Measurements from ENCODE around the gene SYCE3.

DNA sequence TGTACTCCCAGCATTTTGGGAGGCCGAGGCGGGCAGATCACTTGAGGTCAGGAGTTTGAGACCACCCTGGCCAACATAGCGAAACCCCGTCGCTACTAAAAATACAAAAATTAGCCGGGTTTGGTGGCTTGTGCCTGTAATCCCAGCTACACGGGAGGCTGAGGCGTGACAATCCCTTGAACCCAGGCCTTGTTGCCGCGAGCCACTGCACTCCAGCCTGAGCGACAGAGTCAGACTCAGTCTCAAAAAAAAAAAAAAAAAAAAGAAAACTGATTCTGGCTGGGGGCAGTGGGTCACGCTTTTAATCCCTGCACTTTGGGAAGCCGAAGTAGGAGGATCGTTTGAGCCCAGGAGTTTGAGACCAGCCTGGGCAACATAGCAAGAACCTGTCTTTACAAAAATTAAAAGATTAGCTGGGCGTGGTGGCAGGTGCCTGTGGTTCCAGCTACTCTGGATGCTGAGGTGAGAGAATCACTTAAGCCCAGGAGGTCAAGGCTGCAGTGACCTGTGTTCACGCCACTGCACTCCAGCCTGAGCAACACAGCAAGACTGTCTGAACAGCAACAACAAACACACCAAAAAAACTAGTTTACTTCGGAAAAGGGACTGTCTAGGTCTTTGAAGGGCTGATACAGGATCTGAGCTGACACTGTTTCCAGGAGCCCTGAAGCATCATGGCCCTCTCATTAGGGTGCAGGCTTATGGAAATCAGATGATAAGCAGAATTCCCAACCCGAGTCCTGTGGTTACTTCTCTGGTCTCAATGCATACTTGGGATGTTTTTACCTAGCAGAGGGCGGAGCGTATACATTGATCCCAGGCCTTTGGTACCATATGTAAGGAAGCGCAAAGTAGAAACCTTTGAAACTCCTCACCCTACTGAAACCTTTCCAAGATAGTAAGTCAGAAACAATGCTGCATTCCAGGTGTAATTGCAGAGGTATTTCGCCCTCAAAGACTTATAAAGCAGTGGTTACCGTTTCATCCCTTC lies 21.7 kb upstream of the SYCE3 start:
- TF ChIP-seq, protein P1, sequence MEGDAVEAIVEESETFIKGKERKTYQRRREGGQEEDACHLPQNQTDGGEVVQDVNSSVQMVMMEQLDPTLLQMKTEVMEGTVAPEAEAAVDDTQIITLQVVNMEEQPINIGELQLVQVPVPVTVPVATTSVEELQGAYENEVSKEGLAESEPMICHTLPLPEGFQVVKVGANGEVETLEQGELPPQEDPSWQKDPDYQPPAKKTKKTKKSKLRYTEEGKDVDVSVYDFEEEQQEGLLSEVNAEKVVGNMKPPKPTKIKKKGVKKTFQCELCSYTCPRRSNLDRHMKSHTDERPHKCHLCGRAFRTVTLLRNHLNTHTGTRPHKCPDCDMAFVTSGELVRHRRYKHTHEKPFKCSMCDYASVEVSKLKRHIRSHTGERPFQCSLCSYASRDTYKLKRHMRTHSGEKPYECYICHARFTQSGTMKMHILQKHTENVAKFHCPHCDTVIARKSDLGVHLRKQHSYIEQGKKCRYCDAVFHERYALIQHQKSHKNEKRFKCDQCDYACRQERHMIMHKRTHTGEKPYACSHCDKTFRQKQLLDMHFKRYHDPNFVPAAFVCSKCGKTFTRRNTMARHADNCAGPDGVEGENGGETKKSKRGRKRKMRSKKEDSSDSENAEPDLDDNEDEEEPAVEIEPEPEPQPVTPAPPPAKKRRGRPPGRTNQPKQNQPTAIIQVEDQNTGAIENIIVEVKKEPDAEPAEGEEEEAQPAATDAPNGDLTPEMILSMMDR (IDR thresholded peaks at IDR 0.05) = no peak
- TF ChIP-seq POLR2A (IDR thresholded peaks at IDR 0.05; ENCODE audit: low read depth) = no peak
- no peak for TF ChIP-seq POLR2AphosphoS5 (IDR thresholded peaks at IDR 0.05)
- TF ChIP-seq EP300 (IDR thresholded peaks at IDR 0.05) = no peak
